GM21423 (cell line): Measurements from ENCODE around the gene UBE2D3.
"Not testable (repeated sequence)": the region's sequence is repeated elsewhere in the genome, so short reads cannot be mapped to it uniquely, and the experiment has no call there.

Experiments
- ATAC-seq: cut with Tn5 transposase; IDR thresholded peaks from one replicate; pipeline ENCODE4 v1.9.1; 2021; ENCODE audit warnings: mild to moderate bottlenecking, moderate library complexity; ENCODE audit not compliant: unreplicated experiment

UBE2D3 gene

GRCh38 chr4:102832105-102832504, 4.8 kb upstream of the UBE2D3 start:
- ATAC-seq: no peak

- no peak for ATAC-seq
Measured at GRCh38 chr4:102829803-102830202, 2.5 kb upstream of the UBE2D3 start.

- ATAC-seq: no peak
Measured at GRCh38 chr4:102828497-102828808, 1.1 kb upstream of the UBE2D3 start.

DNA sequence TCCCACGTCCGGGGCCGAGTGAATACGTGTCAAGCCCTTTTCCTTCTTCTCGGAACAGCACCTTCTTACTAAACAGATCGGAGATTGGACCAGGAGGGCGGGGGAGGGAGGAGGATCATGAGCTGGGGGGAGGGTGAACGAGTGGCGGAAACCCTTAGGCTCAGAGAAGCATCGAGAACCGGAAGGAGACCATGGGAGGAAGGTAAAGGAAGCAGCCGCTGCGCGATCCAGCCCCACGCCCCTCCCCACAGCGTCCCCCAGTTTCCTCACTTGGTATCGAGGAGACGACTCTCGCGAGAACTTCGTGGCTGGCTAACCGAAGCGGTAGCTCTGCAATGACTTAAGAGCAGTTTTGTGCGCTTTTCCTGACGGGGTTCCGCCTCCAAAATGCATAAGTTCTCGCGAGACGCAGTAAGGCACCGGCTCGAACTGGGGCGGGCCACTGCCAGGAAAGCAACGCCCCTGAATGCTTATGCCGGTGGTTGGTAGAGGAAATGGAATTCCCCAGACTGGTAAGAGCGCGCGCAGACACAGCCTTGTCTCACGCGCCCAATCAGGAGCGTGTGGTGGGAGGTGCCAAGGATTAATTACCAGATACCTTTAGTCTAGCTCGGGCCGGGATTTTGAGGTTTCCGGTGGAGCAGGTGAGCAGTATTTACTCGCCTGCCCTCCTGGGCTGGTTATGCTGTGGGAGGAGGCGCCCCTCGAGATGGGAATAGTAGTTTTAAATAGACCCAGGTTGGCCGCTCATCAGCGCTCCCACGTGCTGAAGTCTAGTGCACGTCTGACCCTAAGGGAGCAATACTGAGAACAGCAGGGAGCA, 534 bp upstream of the UBE2D3 start:
- peak; percentile 77 for ATAC-seq

DNA sequence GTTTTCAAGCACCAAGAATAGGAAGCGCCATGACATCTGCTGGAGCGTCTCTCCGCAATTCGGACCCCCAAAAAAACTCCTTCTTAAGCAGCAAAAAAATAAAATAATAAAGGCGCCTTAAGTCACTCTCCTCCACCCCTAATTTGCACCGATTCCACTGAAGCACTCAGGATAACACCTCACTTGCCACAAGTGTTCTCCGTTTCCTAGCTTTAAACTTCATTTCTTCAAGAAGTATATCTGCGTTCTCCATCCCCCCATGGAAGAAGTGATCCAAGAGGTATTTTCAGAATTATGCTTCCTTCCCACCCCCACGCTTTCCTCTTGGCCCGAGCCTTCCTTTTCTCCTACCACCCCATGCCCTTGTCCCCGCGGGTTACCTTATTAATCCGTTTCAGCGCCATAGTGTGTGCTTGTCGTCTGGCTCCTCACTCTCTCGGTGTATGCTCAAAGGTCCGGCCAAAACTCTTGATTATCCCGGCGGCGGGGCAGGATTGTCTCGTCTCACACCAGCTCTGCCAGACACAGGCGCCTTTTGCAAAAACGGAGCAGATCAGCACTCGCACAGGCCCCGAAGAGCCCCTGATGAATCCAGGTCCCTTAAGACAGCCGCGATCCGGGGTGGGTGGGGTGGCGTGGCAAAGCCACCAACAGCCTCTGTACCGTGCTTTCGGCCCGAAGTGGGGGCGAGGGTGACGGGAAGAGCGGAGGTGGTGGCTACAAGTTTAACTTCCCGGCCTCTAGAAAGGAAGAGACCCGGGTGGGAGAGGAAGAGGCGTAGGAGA, 1.1 kb downstream of the UBE2D3 start:
- ATAC-seq: no peak

GRCh38 chr4:102825261-102826091, 1.9 kb downstream of the UBE2D3 start:
- no peak for ATAC-seq

DNA sequence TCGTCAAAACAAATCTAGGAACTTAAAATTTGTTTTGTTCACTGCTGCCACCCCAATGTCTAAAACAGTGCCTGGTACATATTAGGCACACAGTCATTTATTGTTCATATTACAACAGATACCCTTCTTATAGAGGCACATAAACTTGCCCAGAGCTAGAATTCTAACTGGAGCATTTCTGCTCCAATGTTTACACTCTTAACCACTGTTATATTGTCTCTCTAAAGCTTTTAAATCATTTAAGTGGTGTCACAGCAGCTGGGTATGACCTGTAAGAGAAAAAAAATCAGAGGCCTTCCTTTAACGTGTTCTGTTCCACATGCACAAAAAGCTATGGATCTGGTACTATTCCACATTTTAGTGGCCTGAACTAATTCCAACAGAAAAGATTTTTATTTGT, 3.0 kb downstream of the UBE2D3 start:
- no peak for ATAC-seq

DNA sequence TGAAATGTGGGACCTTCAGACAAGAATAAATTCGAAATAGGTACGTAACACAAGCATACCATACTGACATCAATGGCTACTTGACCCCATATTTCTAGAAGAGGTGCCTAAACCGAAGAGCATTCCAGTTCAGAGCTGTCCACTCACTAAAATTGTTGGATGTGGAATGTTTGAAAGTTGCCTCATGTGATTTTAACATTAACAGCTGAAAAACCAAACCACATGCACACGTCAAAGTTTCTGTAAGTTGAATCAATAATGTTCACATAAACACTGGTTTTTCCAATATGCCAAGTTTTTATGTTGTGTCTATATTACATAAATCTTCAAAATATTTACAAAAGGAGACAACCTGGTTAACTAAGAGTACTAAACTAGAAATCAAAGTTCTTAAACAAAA, 3.5 kb downstream of the UBE2D3 start:
- ATAC-seq: no peak

DNA sequence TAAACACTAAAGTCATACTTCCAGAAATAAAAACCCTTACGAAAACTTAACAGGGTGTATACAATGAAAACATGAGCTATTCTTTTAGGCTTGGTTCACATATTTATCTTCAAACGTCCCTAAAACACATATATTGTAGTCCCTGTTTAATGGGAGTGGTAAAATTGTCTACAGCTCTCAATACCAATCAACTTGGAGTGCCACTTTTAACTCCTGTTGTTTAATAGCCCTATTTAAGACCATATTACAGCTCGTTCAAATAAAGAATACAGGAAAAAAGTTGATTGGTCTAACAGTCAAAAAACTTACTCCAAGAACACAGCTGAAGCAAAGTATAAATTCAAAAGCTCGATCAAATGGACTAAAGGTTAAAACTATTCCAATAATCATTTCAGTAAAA, 3.9 kb downstream of the UBE2D3 start:
- ATAC-seq: no peak

DNA sequence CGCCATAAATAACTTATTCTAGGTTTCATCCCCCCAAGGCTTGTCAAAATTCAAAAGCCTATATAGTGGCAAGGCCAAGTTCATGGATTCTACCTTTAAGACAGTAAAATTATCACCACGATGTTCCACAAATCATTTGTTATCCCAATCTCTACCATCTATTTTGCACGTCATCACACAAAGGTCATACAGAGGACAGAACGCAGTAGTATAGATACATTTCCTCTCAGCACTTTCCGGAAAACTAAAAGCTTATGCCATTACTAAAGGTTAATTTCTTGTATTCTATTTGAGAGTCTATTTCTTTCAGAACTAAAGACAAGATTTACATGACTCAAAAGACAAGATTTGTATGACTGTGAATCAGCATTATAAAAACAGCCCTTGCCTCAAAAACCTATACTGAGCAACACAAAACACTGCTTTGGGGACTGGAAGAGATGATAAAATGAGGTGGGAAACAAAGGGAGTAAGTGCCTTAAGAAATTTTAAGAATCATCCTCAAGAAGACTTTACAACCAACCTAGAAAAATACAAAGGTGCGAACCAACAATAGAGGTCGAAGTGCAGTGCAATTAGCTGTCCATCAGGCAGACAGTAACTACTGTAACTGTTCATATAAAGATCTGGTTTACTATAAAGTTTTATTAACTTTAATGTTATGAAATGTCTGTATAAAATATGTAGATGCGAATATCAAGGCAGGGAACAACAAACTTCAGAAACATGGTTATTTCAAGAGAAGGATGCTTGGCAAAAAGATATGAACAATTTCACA, 7.6 kb downstream of the UBE2D3 start:
- ATAC-seq: no peak

GRCh38 chr4:102819100-102819499, 8.3 kb downstream of the UBE2D3 start:
- not testable (repeated sequence) for ATAC-seq

DNA sequence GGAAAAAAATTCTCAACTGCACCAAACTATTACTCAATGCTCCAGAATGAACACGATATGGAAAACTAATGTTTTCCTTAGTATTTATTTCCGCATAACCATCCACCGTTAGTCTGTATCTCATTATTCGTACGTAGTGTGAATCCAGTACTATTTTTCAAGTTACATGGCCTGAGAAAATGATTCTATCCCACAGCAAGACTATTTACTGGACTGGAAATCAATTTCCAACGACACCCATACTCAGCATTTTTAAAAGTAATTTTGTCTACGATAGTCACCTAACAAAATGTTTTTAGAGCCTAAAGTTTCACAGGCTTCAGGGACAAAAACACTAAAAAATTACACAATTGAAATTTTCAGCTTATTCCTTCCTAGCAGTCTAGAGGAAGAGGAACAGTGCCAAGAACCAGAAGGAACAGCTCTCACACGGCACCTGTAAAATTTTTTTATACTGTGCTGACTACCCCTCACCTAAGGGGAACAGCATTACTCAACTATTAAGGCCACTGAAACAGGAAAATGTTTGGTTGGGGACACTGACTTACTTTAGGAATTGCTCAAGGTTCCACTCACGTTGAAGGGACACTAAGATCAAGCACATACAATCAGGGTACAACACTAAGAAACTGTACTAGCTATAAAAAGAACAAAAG, 9.6 kb downstream of the UBE2D3 start:
- ATAC-seq: no peak

DNA sequence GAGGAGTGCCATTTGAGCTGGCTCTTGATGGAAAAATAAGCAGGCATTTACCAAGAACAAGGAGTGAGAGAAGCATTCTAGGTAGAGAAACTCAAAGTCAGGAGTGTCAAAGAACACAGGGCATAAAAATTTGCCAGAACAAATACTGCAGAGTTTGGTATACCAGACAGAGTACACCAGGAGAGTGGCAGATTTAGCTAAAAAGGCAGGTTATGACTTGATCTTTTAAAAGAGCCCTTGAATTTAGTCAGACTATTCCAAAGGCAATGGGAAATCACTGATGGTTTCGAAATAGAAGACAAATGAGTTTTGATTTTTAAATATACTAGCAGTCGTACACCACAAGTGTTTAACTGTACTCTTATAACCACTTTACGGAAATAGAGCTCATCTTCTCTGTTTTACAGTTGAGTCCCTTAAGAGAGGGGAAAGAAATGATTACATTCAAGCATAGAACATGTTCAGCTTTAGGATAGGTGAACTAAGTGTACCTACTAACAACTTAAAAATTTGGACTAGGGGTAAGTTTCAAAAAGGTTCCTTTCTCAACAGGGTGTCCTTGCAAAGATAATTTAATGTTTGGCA, 10.2 kb downstream of the UBE2D3 start:
- no peak for ATAC-seq

DNA sequence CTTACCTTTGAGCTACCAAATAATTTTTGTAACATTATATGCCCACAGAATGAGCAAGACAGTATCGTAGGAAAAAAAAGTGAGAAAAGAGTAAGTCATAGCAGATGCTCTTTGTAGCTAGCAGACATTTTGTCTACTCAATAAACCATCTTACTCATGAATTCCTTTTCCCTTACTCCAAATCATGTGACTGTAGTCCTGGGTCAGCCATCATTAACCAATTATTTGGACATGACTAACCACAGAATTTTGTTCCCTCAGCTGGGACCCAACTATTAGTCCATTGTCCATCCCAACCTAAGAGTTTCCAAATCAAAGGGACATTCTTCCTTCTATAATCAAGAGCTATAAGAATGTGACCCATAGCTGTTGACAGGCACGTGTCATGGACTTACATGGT, 11.4 kb downstream of the UBE2D3 start:
- no peak for ATAC-seq

GRCh38 chr4:102809691-102810090, 17.7 kb downstream of the UBE2D3 start:
- ATAC-seq: no peak

DNA sequence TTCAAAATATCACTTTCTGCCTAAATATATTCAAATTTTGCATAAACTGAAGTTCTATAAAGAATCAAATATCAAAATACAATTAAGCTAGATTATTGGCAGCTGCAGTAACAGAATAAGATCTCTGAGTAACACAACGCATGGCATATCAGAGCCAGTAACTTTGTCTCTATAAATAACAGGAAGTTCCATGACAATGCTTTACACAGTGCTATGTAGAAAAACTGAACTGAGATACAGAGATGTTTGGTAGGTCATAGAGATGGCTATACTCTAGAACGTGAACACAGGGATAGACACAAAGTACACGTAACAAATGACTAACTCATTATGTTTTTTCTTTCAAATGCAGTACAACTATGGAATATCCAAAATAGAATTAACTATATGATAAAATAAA, 18.2 kb downstream of the UBE2D3 start:
- ATAC-seq: peak; percentile 66

GRCh38 chr4:102808009-102808408, 19.3 kb downstream of the UBE2D3 start:
- no peak for ATAC-seq

- ATAC-seq: peak; percentile 59
Measured at GRCh38 chr4:102807345-102807744, 20.0 kb downstream of the UBE2D3 start.

DNA sequence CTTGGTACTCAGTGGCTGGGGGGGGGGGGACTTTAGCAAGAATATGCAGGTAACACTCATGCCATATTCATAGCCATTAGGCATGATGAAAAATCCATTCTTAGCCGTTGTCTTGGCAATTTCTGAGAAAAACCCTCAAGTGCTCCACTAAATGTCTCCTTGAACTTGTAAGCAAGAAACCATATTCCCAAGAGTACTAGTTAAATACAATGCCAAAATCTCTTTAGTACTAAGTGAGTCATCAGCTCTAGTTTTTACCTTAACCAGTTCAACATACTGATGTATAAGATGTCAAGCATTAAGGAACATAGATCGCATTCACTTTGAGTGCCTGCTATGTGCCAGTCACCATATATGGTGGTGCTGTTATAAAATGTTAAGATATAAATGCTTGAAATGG, 27.5 kb downstream of the UBE2D3 start:
- ATAC-seq: no peak

GRCh38 chr4:102794999-102795398, 32.4 kb downstream of the UBE2D3 start:
- no peak for ATAC-seq
